Thymus (tissue), 11 donors: ENCODE results near the gene SMURF2. TPM values are rescaled to one million over a fixed set of nuclear protein-coding genes. Genes with fewer than 3 reads are reported as not detected.
"Not testable (repeated sequence)": the region's sequence is repeated elsewhere in the genome, so short reads cannot be mapped to it uniquely, and the experiment has no call there.

ENCODE experiments used
- DNase-seq, 9 donors: peaks; one replicate each; pipeline ENCODE4 v3.0.0-alpha.2; 2013; ENCODE audit warnings: low spot score in 9 of 9, low read depth in 6 of 9, missing footprints in 1 of 9
- H3K27ac ChIP-seq, 2 donors: one replicate each; pipeline ENCODE4 v1.5.1; 2013; ENCODE audit warnings: control low read depth in 1 of 2, low read depth in 1 of 2, low read length in 1 of 2, mild to moderate bottlenecking in 1 of 2, moderate library complexity in 1 of 2
- H3K27me3 ChIP-seq, 2 donors: one replicate each; pipeline ENCODE4 v1.5.1; 2013; ENCODE audit warnings: low read length in 1 of 2; ENCODE audit not compliant: control insufficient read depth in 2 of 2, insufficient read depth in 1 of 2
- H3K36me3 ChIP-seq, 2 donors: one replicate each; pipeline ENCODE4 v1.5.1; 2013; ENCODE audit warnings: low read length in 1 of 2, mild to moderate bottlenecking in 1 of 2, moderate library complexity in 1 of 2; ENCODE audit not compliant: control insufficient read depth in 2 of 2, insufficient read depth in 2 of 2
- H3K4me1 ChIP-seq, 2 donors: one replicate each; pipeline ENCODE4 v1.5.1; 2013; ENCODE audit warnings: low read length in 2 of 2; ENCODE audit not compliant: control insufficient read depth in 2 of 2, insufficient read depth in 2 of 2
- H3K4me3 ChIP-seq, 2 donors: one replicate each; pipeline ENCODE4 v1.5.1; 2013; ENCODE audit warnings: low read length in 2 of 2, control low read depth in 1 of 2, mild to moderate bottlenecking in 1 of 2
- H3K9me3 ChIP-seq, 2 donors: one replicate each; pipeline ENCODE4 v1.5.1; 2013; ENCODE audit warnings: low read length in 1 of 2, mild to moderate bottlenecking in 1 of 2; ENCODE audit not compliant: control insufficient read depth in 2 of 2, insufficient read depth in 1 of 2
- WGBS: extraction: QIAGEN DNeasy Blood & Tissue Kit; methylation state at CpG from one replicate; pipeline ENCODE4 v1.1.7; 2013; 5-methylcytosine and 5-hydroxymethylcytosine counted together
- polyA plus RNA-seq: library from polyadenylated mRNA; stranded (reverse); fragments of 200-250 nt; gene quantifications from one replicate; pipeline ENCODE4 v1.2.3, GENCODE V29; 2013
- total RNA-seq: library from RNA; stranded (reverse); fragments of 120-200 nt; gene quantifications from one replicate; pipeline ENCODE4 v1.2.4, GENCODE V29; 2013
- donor health status: healthy.

Gene SMURF2
- total and polyA plus RNA-seq, 2 donors: 14.1 to 29.7 TPM

DNA sequence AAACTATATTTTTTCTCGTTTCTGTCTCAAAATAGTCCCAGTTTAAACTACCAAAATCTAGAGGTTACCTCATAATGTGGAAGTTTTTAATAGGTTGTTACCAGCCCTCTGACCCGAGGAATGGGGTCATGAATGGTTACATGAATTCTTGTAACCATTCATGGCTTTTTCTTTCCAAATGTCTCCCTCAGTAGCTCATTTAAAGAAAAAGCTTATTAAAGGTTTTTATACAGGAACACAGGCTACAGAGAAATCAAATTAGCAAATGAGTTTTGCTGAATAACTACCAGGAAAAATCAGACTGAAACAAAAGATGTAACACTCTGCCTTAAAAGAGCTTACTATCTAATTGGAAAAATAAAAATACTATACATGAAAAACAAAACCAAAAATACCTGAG is 63.4 kb downstream of the SMURF2 start:
- DNase-seq: no peak
- Histone ChIP-seq H3K4me1 (peaks cover 5 to 10% of the 10 kb centered on the region in 2 donors), H3K9me3 (no peaks in the 10 kb centered on the region), H3K27me3 (no peaks in the 10 kb centered on the region), H3K36me3 (peaks cover 0 to 8% of the 10 kb centered on the region in 2 donors), H3K27ac (no peak overlapping the region), H3K4me3 (no peak overlapping the region)
- 95% methylated on average over 2 of the region's 2 CpGs for WGBS

DNA sequence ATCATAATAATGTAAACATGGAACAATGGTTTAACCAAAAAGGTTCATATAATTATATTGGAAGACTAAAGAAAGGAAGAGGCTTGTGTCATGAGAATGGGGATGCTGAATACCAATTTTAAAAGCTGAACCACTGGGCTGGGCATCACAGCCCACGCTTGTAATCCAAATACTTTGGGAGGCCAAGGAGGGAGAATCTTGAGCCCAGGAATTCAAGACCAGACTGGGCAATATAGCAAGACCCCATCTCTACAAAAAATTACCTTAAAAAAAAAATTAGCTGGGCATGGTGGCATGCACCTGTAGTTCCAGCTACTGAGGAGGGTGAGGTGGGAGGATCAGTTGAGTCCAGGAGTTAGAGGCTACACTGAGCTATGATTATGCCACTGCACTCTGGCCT is 65.1 kb downstream of the SMURF2 start:
- peaks cover 4 to 17% of the 10 kb centered on the region in 2 donors for H3K36me3 ChIP-seq
- DNase-seq: no peak
- no peak overlapping the region for H3K27ac ChIP-seq

DNA sequence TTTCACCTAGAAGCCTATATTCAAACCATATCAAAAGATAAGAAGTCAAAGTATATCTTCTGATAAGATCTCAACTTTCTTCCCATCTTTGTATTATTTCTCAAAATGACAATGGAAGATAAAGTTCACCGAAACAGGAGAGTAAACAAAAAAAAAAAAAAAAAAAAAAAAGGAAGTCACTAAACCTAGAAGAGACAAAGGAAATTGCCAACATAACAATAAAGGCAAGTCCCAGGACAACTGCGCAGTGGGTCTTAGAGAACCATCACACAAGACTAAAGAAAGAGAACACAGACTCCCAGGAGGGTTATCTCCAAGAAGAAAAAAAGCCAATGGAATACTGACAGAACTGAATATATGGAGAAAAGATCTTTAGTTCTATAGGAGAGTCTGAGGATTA is 65.7 kb downstream of the SMURF2 start:
- WGBS: 75% methylated on average over 2 of the region's 2 CpGs
- Histone ChIP-seq H3K36me3 (peaks cover 5 to 22% of the 10 kb centered on the region in 2 donors), H3K9me3 (no peaks in the 10 kb centered on the region), H3K27me3 (no peaks in the 10 kb centered on the region), H3K4me3 (no peak overlapping the region), H3K27ac (no peak overlapping the region), H3K4me1 (peaks cover 5 to 10% of the 10 kb centered on the region in 2 donors)
- DNase-seq: no peak

More for the DNA sequence above, 65.1 kb downstream of the SMURF2 start:
- WGBS: 98% methylated on average over 1 of the region's 1 CpG
- Histone ChIP-seq H3K9me3 (no peaks in the 10 kb centered on the region), H3K4me1 (peaks cover 5 to 10% of the 10 kb centered on the region in 2 donors), H3K4me3 (no peak overlapping the region), H3K27me3 (no peaks in the 10 kb centered on the region)

DNA sequence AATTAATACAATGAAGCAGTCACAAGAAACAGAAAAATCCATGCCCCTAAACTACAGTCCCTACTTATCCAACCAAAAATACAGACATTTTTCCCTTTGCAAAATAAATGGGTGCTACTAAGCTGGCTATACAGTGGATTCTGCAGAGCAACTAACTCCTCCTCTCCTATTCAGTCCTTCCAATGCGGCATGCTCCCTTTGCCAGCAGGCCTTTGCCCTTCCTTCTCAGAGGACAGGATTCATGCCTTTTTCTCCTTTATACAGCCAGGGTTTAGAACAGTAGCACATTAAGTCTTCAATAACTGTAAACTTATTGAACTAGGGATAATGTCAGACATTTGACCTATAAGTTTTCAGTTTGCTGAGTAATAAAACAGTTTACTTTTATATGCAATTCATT is 70.2 kb downstream of the SMURF2 start:
- peaks cover 12 to 28% of the 10 kb centered on the region in 2 donors for H3K36me3 ChIP-seq
- no peaks in the 10 kb centered on the region for H3K9me3 ChIP-seq

DNA sequence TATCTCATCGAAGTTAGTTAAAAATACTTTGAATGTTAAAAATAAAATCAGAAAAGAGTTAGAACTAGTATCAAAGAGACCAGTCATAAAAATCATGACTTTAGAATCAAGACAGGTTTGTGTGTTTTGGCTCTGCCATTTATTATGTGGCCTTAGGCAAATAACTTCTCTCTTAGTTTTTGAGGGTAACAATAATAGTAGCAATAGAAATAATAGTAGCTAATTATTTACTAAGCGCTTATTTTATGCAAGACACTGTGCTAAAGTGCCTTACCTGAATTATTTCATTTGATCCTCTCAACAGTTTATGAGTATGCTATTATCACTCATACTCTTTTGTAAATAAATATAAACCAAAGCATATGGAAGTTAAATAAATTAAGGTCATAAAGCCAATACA is 77.0 kb downstream of the SMURF2 start:
- Histone ChIP-seq H3K36me3 (peaks cover 17 to 34% of the 10 kb centered on the region in 2 donors), H3K4me1 (no peaks in the 10 kb centered on the region), H3K4me3 (no peak overlapping the region), H3K27ac (no peak overlapping the region), H3K27me3 (no peaks in the 10 kb centered on the region), H3K9me3 (no peaks in the 10 kb centered on the region)
- DNase-seq: no peak
- WGBS: 96% methylated on average over 2 of the region's 2 CpGs

More for the DNA sequence above, 70.2 kb downstream of the SMURF2 start:
- no peaks in the 10 kb centered on the region for H3K27me3 ChIP-seq
- DNase-seq: no peak
- H3K4me3 ChIP-seq: no peak overlapping the region
- WGBS: 96% methylated on average over 1 of the region's 1 CpG
- H3K27ac ChIP-seq: no peak overlapping the region
- no peaks in the 10 kb centered on the region for H3K4me1 ChIP-seq

DNA sequence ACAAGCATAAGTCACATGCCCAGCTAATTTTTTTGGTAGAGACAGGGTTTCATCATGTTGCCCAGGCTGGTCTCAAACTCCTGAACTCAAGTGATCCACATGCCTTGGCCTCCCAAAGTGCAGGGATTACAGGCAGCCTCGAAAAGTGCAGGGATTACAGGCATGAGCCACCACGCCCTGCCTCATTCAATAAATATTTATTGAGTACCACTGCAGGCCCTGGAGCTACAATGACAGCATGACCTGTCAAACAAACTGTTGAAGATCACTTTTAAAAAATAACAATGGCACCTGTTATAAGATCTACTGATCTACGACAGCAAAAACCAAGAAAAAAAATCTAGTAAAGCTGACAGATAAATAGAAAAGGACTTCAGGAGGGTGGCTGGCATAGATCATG is 79.1 kb downstream of the SMURF2 start:
- 98% methylated on average over 3 of the region's 3 CpGs for WGBS
- Histone ChIP-seq H3K4me1 (no peaks in the 10 kb centered on the region), H3K9me3 (no peaks in the 10 kb centered on the region), H3K36me3 (peaks cover 11 to 42% of the 10 kb centered on the region in 2 donors), H3K4me3 (no peak overlapping the region), H3K27ac (no peak overlapping the region), H3K27me3 (no peaks in the 10 kb centered on the region)
- DNase-seq: no peak

DNA sequence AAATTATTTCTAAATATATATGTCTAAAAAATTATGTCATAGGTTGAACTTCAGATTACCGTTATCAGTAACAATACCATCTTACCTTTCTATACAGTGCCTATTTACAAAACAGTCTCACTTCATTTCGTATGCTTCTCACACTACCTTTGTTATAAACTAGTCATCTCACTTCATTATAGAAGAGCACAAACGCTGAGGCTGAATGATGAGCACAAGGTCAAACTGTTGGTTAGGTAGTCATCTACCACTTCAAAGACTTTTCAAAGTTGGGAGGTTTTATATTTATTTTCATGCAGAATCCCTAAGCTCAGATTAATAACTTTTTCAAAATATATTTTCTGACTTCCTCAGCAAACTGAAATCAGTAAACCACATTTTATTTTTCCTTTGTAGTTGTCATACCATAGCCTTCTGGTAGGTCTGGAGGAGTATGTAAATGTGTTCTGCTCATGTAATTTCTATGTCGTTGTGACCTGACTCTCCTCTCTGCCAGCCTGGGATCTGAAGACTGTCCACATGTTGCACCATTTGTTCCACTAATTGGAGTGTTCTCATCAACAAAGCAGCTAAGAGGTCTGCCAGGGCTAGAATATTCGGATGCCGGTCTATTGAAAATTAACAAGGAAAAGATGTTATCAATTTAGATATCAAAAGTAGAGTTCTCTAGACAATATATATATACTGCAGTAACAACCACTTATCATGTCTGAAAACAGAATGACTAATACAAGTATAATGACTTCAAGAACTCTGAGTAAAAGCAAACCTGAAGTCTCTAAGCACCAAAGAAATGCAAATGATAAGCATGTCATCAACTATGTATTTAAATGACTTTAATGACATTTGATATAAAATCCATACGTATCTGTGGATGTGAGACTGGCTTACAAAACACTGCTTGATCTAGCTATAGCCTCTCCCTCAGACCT is 81.5 kb downstream of the SMURF2 start:
- no peak overlapping the region for H3K27ac ChIP-seq
- no peaks in the 10 kb centered on the region for H3K9me3 ChIP-seq
- WGBS: 95% methylated on average over 7 of the region's 7 CpGs
- H3K27me3 ChIP-seq: no peaks in the 10 kb centered on the region
- no peaks in the 10 kb centered on the region for H3K4me1 ChIP-seq
- no peak for DNase-seq
- H3K36me3 ChIP-seq: peaks cover 16 to 47% of the 10 kb centered on the region in 2 donors
- H3K4me3 ChIP-seq: no peak overlapping the region

DNA sequence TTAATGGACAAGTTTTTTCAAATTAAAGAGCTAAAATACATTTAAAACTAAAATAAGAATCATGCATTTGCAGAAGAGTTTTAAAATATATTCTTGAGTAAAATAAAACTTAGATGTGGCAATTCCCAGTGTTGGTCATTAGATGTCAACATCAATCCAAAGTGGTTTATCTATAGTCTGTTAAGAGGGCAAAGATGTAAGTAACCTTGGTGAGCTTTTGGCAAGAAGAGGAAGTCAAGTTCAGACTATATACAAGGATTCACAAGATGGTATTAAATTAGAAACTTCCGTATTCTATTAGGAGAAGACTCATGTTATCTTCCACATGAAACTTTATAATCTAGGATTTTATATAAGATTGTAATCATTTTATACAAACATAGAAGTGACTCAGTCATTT is 82.2 kb downstream of the SMURF2 start:
- H3K9me3 ChIP-seq: no peaks in the 10 kb centered on the region
- no peak overlapping the region for H3K4me3 ChIP-seq
- no peak for DNase-seq
- no peaks in the 10 kb centered on the region for H3K27me3 ChIP-seq
- WGBS: 97% methylated on average over 1 of the region's 1 CpG
- H3K27ac ChIP-seq: no peak overlapping the region
- no peaks in the 10 kb centered on the region for H3K4me1 ChIP-seq
- H3K36me3 ChIP-seq: peaks cover 16 to 47% of the 10 kb centered on the region in 2 donors

DNA sequence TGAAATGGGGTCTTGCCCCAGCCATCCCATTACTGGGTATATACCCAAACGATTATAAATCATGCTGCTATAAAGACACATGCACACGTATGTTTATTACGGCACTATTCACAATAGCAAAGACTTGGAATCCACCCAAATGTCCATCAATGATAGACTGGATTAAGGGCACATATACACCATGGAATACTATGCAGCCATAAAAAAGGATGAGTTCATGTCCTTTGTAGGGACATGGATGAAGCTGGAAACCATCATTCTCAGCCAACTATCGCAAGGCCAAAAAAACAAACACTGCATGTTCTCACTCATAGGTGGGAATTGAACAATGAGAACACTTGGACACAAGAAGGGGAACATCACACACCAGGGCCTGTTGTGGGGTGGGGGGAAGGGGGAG is 85.1 kb downstream of the SMURF2 start:
- not testable (repeated sequence) for H3K27me3 ChIP-seq, DNase-seq, H3K9me3 ChIP-seq, H3K4me1 ChIP-seq, H3K27ac ChIP-seq, H3K4me3 ChIP-seq
- H3K36me3 ChIP-seq: peaks cover 10 to 30% of the 10 kb centered on the region in 2 donors
- WGBS: 97% methylated on average over 4 of the region's 4 CpGs
